Measurements from ENCODE around the gene BSDC1.
"Not testable (repeated sequence)": the region's sequence is repeated elsewhere in the genome, so short reads cannot be mapped to it uniquely, and the experiment has no call there.

The BSDC1 gene

GRCh38 chr1:32358435-32358834 lies 35.8 kb downstream of the BSDC1 start:
- no peak for DNase-seq (ENCODE audit: low spot score)

GRCh38 chr1:32357614-32358013 lies 36.6 kb downstream of the BSDC1 start:
- no peak for DNase-seq (ENCODE audit: low spot score)

- no peak for DNase-seq (ENCODE audit: low spot score)
Observed at GRCh38 chr1:32356478-32356877, 37.8 kb downstream of the BSDC1 start.

- not testable (repeated sequence) for DNase-seq (ENCODE audit: low spot score)
Observed at GRCh38 chr1:32355778-32356177, 38.5 kb downstream of the BSDC1 start.

- DNase-seq (ENCODE audit: low spot score) = no peak
Observed at GRCh38 chr1:32353886-32354570, 40.2 kb downstream of the BSDC1 start.

GRCh38 chr1:32353431-32353830 lies 40.8 kb downstream of the BSDC1 start:
- no peak for DNase-seq (ENCODE audit: low spot score)

- no peak for DNase-seq (ENCODE audit: low spot score)
Observed at GRCh38 chr1:32352831-32353383, 41.3 kb downstream of the BSDC1 start.

- DNase-seq (ENCODE audit: low spot score) = no peak
Observed at GRCh38 chr1:32352239-32352745, 41.9 kb downstream of the BSDC1 start.

- DNase-seq (ENCODE audit: low spot score) = peak; percentile 96
Observed at GRCh38 chr1:32351399-32352238, 42.6 kb downstream of the BSDC1 start.

- peak; percentile 91 for DNase-seq (ENCODE audit: low spot score)
Observed at GRCh38 chr1:32350785-32351398, 43.3 kb downstream of the BSDC1 start.

- no peak for DNase-seq (ENCODE audit: low spot score)
Observed at GRCh38 chr1:32349211-32349708, 45.0 kb downstream of the BSDC1 start.

- DNase-seq (ENCODE audit: low spot score) = no peak
Observed at GRCh38 chr1:32346532-32347157, 47.6 kb downstream of the BSDC1 start.

GRCh38 chr1:32345289-32345827 lies 48.9 kb downstream of the BSDC1 start:
- no peak for DNase-seq (ENCODE audit: low spot score)

- DNase-seq (ENCODE audit: low spot score) = no peak
Observed at GRCh38 chr1:32342704-32343103, 51.5 kb downstream of the BSDC1 start.

GRCh38 chr1:32341971-32342370 lies 52.3 kb downstream of the BSDC1 start:
- no peak for DNase-seq (ENCODE audit: low spot score)

- no peak for DNase-seq (ENCODE audit: low spot score)
Observed at GRCh38 chr1:32341186-32341757, 53.0 kb downstream of the BSDC1 start.

- no peak for DNase-seq (ENCODE audit: low spot score)
Observed at GRCh38 chr1:32339363-32339978, 54.8 kb downstream of the BSDC1 start.

- DNase-seq (ENCODE audit: low spot score) = no peak
Observed at GRCh38 chr1:32338637-32339145, 55.5 kb downstream of the BSDC1 start.

GRCh38 chr1:32337855-32338636 lies 56.2 kb downstream of the BSDC1 start:
- no peak for DNase-seq (ENCODE audit: low spot score)

Data from ecto neural progenitor cell (in vitro differentiated cells).